Panc1 (cell line): ENCODE data around the gene CADM1. TPM values are rescaled to one million over a fixed set of nuclear protein-coding genes. Genes with fewer than 3 reads are reported as not detected.

ENCODE experiments used
- ATAC-seq: fragments of 200-7000 bp; cut with Tn5 transposase; 2 replicates; pipeline ENCODE4 v1.9.1; 2020; ENCODE audit warnings: mild to moderate bottlenecking, moderate library complexity
- BruUV-seq: library from RNA; stranded (reverse); fragments of 400-500 nt; replicated peaks from 2 replicates; lab custom pipeline; 2021; lab: Mats Ljungman, UMichigan
- CTCF ChIA-PET: fragments of 300-600 bp; sonication (Branson Sonifier 250); formaldehyde crosslinking; loops from one replicate; lab custom pipeline; 2022; ENCODE audit warnings: antibody characterized with exemption; lab: Charles Lee
- POLR2A ChIA-PET: fragments of 300-600 bp; sonication (Branson Sonifier 250); formaldehyde crosslinking; loops from one replicate; lab custom pipeline; 2022; ENCODE audit warnings: antibody characterized with exemption; lab: Charles Lee
- DNase-seq: peaks from one replicate; pipeline ENCODE4 v3.0.0-alpha.2; 2010; ENCODE audit warnings: low read depth, low spot score
- H3K27ac ChIP-seq: 2 replicates; pipeline ENCODE4 v1.5.1; 2011; ENCODE audit warnings: mild to moderate bottlenecking, low read length, inconsistent platforms
- H3K27me3 ChIP-seq: fragments of 200-500 bp; sonication (Bioruptor generic); 2 replicates; pipeline ENCODE4 v1.6.0; 2014; ENCODE audit warnings: low read length, inconsistent platforms; ENCODE audit not compliant: control insufficient read depth, insufficient read depth
- H3K36me3 ChIP-seq: fragments of 200-500 bp; sonication (Bioruptor generic); 2 replicates; pipeline ENCODE4 v1.5.1; 2014; ENCODE audit warnings: inconsistent platforms, mild to moderate bottlenecking, low read length, moderate library complexity; ENCODE audit not compliant: control insufficient read depth, insufficient read depth
- H3K4me1 ChIP-seq: 2 replicates; pipeline ENCODE4 v1.5.1; 2011; ENCODE audit warnings: inconsistent platforms, mild to moderate bottlenecking, low read length, moderate library complexity; ENCODE audit not compliant: control insufficient read depth, insufficient read depth
- H3K4me3 ChIP-seq, 2 experiments: 2 replicates each; pipeline ENCODE4 v1.5.1; 2011 to 2012; ENCODE audit warnings: low read depth in 2 of 2, low read length in 2 of 2, mild to moderate bottlenecking in 2 of 2, inconsistent platforms in 1 of 2, moderate library complexity in 1 of 2
- H3K9me3 ChIP-seq: fragments of 200-500 bp; sonication (Bioruptor generic); 2 replicates; pipeline ENCODE4 v1.5.1; 2014; ENCODE audit warnings: low read depth, mild to moderate bottlenecking, inconsistent platforms, low read length, moderate library complexity; ENCODE audit not compliant: control insufficient read depth, insufficient read depth
- POLR2AphosphoS5 ChIP-seq: IDR thresholded peaks from 2 replicates; pipeline ENCODE4 v1.6.1; 2012; ENCODE audit warnings: mild to moderate bottlenecking, low read depth, low read length, moderate library complexity
- SIN3A ChIP-seq: IDR thresholded peaks from 2 replicates; pipeline ENCODE4 v1.6.1; 2012; ENCODE audit warnings: low read depth, mild to moderate bottlenecking, low read length, moderate library complexity, borderline replicate concordance; ENCODE audit not compliant: insufficient read depth
- TCF7L2 ChIP-seq: IDR thresholded peaks from 2 replicates; pipeline ENCODE4 v1.6.1; 2011; ENCODE audit warnings: mild to moderate bottlenecking, low read depth, low read length, inconsistent platforms
- in situ Hi-C: cut with HindIII; loops from 2 replicates; pipeline ENCODE4 v1.10.0; 2016; ENCODE audit warnings: low sequenced_read_pairs, low pct_unique_long_range_greater_than_20kb
- intact Hi-C: fragments of 100-400 bp; cut with micrococcal nuclease; formaldehyde crosslinking; loops from one replicate; pipeline ENCODE4 v1.10.0; 2022; ENCODE audit not compliant: unreplicated experiment
- total RNA-seq: library from RNA; stranded (reverse); gene quantifications from one replicate; pipeline ENCODE4 v1.2.1, GENCODE V29; 2021; ENCODE audit not compliant: unreplicated experiment
- TF ChIP-seq, protein P1 (sequence below), 2 experiments: IDR thresholded peaks; 2 replicates each; pipeline ENCODE4 v1.6.1; 2011 to 2012; ENCODE audit warnings: low read depth in 2 of 2, control low read depth in 1 of 2, low read length in 1 of 2, mild to moderate bottlenecking in 1 of 2, moderate library complexity in 1 of 2; ENCODE audit not compliant: insufficient read depth in 1 of 2
- TF ChIP-seq, protein P2 (sequence below): fragments of 450-650 bp; IDR thresholded peaks from 2 replicates; pipeline ENCODE4 v1.5.1; 2017; ENCODE audit warnings: mild to moderate bottlenecking

Gene CADM1
- total RNA-seq, 1 experiment from 2014 or later, result 3.9 TPM

DNA sequence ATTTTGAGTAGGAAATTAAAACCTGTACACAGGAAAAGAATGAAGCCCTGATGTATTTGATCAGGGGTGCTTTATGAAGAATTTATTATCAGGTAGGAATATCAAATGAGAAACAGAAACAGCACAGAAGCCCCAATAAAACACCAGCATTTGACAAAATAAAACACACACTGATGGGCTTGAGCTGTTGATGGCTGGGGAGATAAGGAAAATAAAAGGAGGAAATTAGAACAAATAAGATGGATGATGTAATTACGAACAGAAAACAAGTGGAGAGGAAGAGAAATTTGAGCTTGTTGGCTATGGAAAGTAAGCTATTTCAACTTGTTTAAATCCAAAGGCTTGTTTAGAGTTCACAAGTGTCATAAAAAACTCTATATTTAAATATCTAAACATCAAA, 213.7 kb downstream of the CADM1 start:
- CTCF ChIA-PET, result interaction anchor here (0.7 kb wide), 1 partner anchor 1315 kb away, joined by 3 read pairs; the partner anchor contains the start of gene HTR3A
- in situ Hi-C loops (no loop called here), intact Hi-C loops (no loop called here)
- Histone ChIP-seq H3K36me3 (no peaks in the 10 kb centered on the region), H3K27me3 (no peaks in the 10 kb centered on the region), H3K9me3 (no peaks in the 10 kb centered on the region), H3K4me3 (no peak overlapping the region), H3K4me1 (no peaks in the 10 kb centered on the region), H3K27ac (no peak overlapping the region)
- DNase-seq (no peak), ATAC-seq (no peak)
- BruUV-seq, result no TSS peak
- POLR2A ChIA-PET, result no interaction called here
- TF ChIP-seq SIN3A, result no peak
- TF ChIP-seq, protein P1, sequence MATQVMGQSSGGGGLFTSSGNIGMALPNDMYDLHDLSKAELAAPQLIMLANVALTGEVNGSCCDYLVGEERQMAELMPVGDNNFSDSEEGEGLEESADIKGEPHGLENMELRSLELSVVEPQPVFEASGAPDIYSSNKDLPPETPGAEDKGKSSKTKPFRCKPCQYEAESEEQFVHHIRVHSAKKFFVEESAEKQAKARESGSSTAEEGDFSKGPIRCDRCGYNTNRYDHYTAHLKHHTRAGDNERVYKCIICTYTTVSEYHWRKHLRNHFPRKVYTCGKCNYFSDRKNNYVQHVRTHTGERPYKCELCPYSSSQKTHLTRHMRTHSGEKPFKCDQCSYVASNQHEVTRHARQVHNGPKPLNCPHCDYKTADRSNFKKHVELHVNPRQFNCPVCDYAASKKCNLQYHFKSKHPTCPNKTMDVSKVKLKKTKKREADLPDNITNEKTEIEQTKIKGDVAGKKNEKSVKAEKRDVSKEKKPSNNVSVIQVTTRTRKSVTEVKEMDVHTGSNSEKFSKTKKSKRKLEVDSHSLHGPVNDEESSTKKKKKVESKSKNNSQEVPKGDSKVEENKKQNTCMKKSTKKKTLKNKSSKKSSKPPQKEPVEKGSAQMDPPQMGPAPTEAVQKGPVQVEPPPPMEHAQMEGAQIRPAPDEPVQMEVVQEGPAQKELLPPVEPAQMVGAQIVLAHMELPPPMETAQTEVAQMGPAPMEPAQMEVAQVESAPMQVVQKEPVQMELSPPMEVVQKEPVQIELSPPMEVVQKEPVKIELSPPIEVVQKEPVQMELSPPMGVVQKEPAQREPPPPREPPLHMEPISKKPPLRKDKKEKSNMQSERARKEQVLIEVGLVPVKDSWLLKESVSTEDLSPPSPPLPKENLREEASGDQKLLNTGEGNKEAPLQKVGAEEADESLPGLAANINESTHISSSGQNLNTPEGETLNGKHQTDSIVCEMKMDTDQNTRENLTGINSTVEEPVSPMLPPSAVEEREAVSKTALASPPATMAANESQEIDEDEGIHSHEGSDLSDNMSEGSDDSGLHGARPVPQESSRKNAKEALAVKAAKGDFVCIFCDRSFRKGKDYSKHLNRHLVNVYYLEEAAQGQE (IDR thresholded peaks at IDR 0.05; ENCODE audit: insufficient read depth in 1 of 2, low read depth in 2 of 2, low read length in 1 of 2), result no peak
- TF ChIP-seq, protein P2, sequence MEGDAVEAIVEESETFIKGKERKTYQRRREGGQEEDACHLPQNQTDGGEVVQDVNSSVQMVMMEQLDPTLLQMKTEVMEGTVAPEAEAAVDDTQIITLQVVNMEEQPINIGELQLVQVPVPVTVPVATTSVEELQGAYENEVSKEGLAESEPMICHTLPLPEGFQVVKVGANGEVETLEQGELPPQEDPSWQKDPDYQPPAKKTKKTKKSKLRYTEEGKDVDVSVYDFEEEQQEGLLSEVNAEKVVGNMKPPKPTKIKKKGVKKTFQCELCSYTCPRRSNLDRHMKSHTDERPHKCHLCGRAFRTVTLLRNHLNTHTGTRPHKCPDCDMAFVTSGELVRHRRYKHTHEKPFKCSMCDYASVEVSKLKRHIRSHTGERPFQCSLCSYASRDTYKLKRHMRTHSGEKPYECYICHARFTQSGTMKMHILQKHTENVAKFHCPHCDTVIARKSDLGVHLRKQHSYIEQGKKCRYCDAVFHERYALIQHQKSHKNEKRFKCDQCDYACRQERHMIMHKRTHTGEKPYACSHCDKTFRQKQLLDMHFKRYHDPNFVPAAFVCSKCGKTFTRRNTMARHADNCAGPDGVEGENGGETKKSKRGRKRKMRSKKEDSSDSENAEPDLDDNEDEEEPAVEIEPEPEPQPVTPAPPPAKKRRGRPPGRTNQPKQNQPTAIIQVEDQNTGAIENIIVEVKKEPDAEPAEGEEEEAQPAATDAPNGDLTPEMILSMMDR, result no peak
- TF ChIP-seq POLR2AphosphoS5, result no peak
- no peak for TF ChIP-seq TCF7L2

DNA sequence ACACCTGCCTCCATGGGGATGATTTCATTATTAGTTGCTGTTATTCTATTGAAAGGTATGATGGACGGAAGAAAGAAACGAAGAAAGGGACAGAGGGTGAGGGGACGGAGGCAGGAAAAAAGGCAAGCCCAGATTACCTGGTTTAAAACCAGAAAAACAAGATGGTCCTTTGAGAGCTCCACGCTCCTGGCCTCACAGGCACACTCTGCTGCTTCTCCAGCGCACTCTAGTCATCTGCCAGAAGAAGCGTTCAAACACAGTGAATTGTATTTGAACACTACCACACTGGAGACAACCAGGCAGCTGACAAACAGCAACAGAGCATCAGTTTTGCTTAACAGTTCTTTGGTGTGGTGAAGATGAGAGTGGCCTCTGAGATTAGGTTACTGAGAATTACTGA, 216.9 kb downstream of the CADM1 start:
- no peaks in the 10 kb centered on the region for H3K36me3 ChIP-seq
- no peaks in the 10 kb centered on the region for H3K27me3 ChIP-seq
- no peak overlapping the region for H3K27ac ChIP-seq
- H3K4me3 ChIP-seq, result no peak overlapping the region
- BruUV-seq, result no TSS peak
- in situ Hi-C loops (no loop called here), intact Hi-C loops (no loop called here)
- ChIA-PET CTCF (no interaction called here), POLR2A (no interaction called here)
- DNase-seq (no peak), ATAC-seq (no peak)
- no peak for TF ChIP-seq POLR2AphosphoS5
- TF ChIP-seq, protein P1 (IDR thresholded peaks at IDR 0.05; ENCODE audit: insufficient read depth in 1 of 2, low read depth in 2 of 2, low read length in 1 of 2), result no peak
- TF ChIP-seq TCF7L2, result no peak
- no peaks in the 10 kb centered on the region for H3K4me1 ChIP-seq
- no peaks in the 10 kb centered on the region for H3K9me3 ChIP-seq
